ENCODE results near the gene ZNF385D. TPM values are rescaled to one million over a fixed set of nuclear protein-coding genes. Genes with fewer than 3 reads are reported as not detected.

Gene ZNF385D
- total RNA-seq, 4 donors from 2014 or later: 0.41 to 5.0 (median 1.6) TPM

- TF ChIP-seq POLR2A (IDR thresholded peaks at IDR 0.05) (no peak), CTCF (IDR thresholded peaks at IDR 0.05 in 4 of 5, conservative IDR thresholded peaks at IDR 0.05 in 1 of 5) (no peak)
- no peak for DNase-seq
- H3K36me3 ChIP-seq: no peaks in the 10 kb centered on the region
- no peaks in the 10 kb centered on the region for H3K9me3 ChIP-seq
- no peaks in the 10 kb centered on the region for H3K27me3 ChIP-seq
- no peak for ATAC-seq
- in situ Hi-C loops (cut with MboI; ENCODE audit: low sequenced_read_pairs in 4 of 4): no loop called here
- peaks cover 3 to 11% of the 10 kb centered on the region in 2 donors for H3K4me1 ChIP-seq
- H3K4me3 ChIP-seq: no peak overlapping the region
- H3K27ac ChIP-seq: no peak overlapping the region
- intact Hi-C loops (cut with DNase I; ENCODE audit: low total_unique reads): no loop called here
Measured at GRCh38 chr3:21446027-21446426, 305.0 kb downstream of the ZNF385D start.

GRCh38 chr3:21441821-21442220, 309.2 kb downstream of the ZNF385D start:
- H3K36me3 ChIP-seq: no peaks in the 10 kb centered on the region
- H3K4me1 ChIP-seq: peaks cover 0 to 4% of the 10 kb centered on the region in 2 donors
- H3K9me3 ChIP-seq: no peaks in the 10 kb centered on the region
- no peak for TF ChIP-seq POLR2A (IDR thresholded peaks at IDR 0.05)
- TF ChIP-seq CTCF (IDR thresholded peaks at IDR 0.05 in 4 of 5, conservative IDR thresholded peaks at IDR 0.05 in 1 of 5): no peak
- H3K4me3 ChIP-seq: no peak overlapping the region
- DNase-seq: no peak
- intact Hi-C loops (cut with DNase I; ENCODE audit: low total_unique reads) (no loop called here), in situ Hi-C loops (cut with MboI; ENCODE audit: low sequenced_read_pairs in 4 of 4) (no loop called here)
- H3K27ac ChIP-seq: no peak overlapping the region
- ATAC-seq: no peak
- no peaks in the 10 kb centered on the region for H3K27me3 ChIP-seq

GRCh38 chr3:21436835-21437234, 314.2 kb downstream of the ZNF385D start:
- no peaks in the 10 kb centered on the region for H3K27me3 ChIP-seq
- no peak for DNase-seq
- H3K36me3 ChIP-seq: no peaks in the 10 kb centered on the region
- H3K4me3 ChIP-seq: no peak overlapping the region
- in situ Hi-C loops (cut with MboI; ENCODE audit: low sequenced_read_pairs in 4 of 4) (no loop called here), intact Hi-C loops (cut with DNase I; ENCODE audit: low total_unique reads) (no loop called here)
- H3K27ac ChIP-seq: no peak overlapping the region
- ATAC-seq: no peak
- no peaks in the 10 kb centered on the region for H3K4me1 ChIP-seq
- TF ChIP-seq CTCF (IDR thresholded peaks at IDR 0.05 in 4 of 5, conservative IDR thresholded peaks at IDR 0.05 in 1 of 5) (no peak), POLR2A (IDR thresholded peaks at IDR 0.05) (no peak)
- H3K9me3 ChIP-seq: no peaks in the 10 kb centered on the region

GRCh38 chr3:21435871-21436270, 315.1 kb downstream of the ZNF385D start:
- intact Hi-C loops (cut with DNase I; ENCODE audit: low total_unique reads) (no loop called here), in situ Hi-C loops (cut with MboI; ENCODE audit: low sequenced_read_pairs in 4 of 4) (no loop called here)
- Histone ChIP-seq H3K27me3 (no peaks in the 10 kb centered on the region), H3K36me3 (no peaks in the 10 kb centered on the region), H3K4me1 (no peaks in the 10 kb centered on the region), H3K9me3 (no peaks in the 10 kb centered on the region), H3K4me3 (no peak overlapping the region), H3K27ac (no peak overlapping the region)
- TF ChIP-seq POLR2A (IDR thresholded peaks at IDR 0.05): no peak
- TF ChIP-seq CTCF (IDR thresholded peaks at IDR 0.05 in 4 of 5, conservative IDR thresholded peaks at IDR 0.05 in 1 of 5): no peak
- ATAC-seq (no peak), DNase-seq (no peak)

- ATAC-seq: no peak
- no peaks in the 10 kb centered on the region for H3K27me3 ChIP-seq
- in situ Hi-C loops (cut with MboI; ENCODE audit: low sequenced_read_pairs in 4 of 4) (no loop called here), intact Hi-C loops (cut with DNase I; ENCODE audit: low total_unique reads) (no loop called here)
- no peak overlapping the region for H3K4me3 ChIP-seq
- no peak for DNase-seq
- no peak overlapping the region for H3K27ac ChIP-seq
- H3K4me1 ChIP-seq: no peaks in the 10 kb centered on the region
- no peaks in the 10 kb centered on the region for H3K36me3 ChIP-seq
- H3K9me3 ChIP-seq: no peaks in the 10 kb centered on the region
- TF ChIP-seq POLR2A (IDR thresholded peaks at IDR 0.05) (no peak), CTCF (IDR thresholded peaks at IDR 0.05 in 4 of 5, conservative IDR thresholded peaks at IDR 0.05 in 1 of 5) (no peak)
Measured at GRCh38 chr3:21434310-21434709, 316.7 kb downstream of the ZNF385D start.

Data from gastrocnemius medialis (tissue), 4 donors.